Measurements from ENCODE around the gene ZNRF1.

DNA sequence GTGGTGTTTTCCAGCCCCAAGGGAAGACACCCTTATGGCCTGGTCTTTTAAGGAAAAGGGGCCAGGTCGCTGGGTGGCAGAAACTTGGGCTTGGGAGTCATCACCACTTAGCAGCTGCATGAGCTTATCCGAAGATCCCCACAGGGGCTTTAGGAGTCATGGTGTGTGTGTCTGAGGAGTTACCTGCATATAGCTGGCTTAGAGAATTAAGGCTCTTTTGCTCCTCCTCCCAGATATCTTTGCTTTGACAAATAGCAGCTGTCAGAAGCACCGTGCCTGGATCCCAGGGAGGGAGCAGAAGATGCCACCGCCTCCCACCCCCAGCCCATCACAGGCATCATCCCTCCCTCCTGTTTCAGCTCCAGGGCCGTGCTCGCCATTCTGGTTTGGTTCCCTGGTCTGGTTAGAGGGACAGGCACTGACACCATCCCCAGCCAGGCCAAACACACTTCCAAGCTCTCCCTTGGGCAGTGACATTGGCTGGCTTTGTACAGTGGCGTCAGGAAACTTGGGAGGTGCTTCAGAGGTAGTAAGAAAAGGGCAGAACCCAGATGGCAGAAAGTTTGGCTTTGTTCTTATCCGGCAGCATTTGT is 100.3 kb downstream of the ZNRF1 start:
- TF ChIP-seq TAF1 (IDR thresholded peaks at IDR 0.05; ENCODE audit: low read depth) (no peak), EP300 (IDR thresholded peaks at IDR 0.05; ENCODE audit: borderline replicate concordance) (no peak), YY1 (IDR thresholded peaks at IDR 0.05; ENCODE audit: low read depth) (no peak), TEAD4 (IDR thresholded peaks at IDR 0.05) (no peak), CEBPB (IDR thresholded peaks at IDR 0.05) (no peak)
- TF ChIP-seq, protein P1, sequence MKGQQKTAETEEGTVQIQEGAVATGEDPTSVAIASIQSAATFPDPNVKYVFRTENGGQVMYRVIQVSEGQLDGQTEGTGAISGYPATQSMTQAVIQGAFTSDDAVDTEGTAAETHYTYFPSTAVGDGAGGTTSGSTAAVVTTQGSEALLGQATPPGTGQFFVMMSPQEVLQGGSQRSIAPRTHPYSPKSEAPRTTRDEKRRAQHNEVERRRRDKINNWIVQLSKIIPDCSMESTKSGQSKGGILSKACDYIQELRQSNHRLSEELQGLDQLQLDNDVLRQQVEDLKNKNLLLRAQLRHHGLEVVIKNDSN (IDR thresholded peaks at IDR 0.05) = no peak

Data from Ishikawa (cell line).